Thyroid gland (tissue), 4 donors: Measurements from ENCODE around the gene TJP1. TPM values are rescaled to one million over a fixed set of nuclear protein-coding genes. Genes with fewer than 3 reads are reported as not detected.

Experiments
- DNase-seq, 2 donors: peaks; one replicate each; pipeline ENCODE4 v3.0.0-alpha.2; 2019
- H3K27ac ChIP-seq, 3 donors: fragments of 200-600 bp; sonication (generic); 1 replicate in 2 of 3; 2 replicates in 1 of 3; pipeline ENCODE4 v1.5.1; 2016 to 2019; ENCODE audit warnings: mild to moderate bottlenecking in 1 of 3, moderate library complexity in 1 of 3
- H3K27me3 ChIP-seq: fragments of 200-600 bp; sonication (generic); one replicate; pipeline ENCODE4 v1.5.1; 2019
- H3K36me3 ChIP-seq, 2 donors: fragments of 200-600 bp; sonication (generic); one replicate each; pipeline ENCODE4 v1.5.1; 2016 to 2019
- H3K4me1 ChIP-seq, 2 donors: fragments of 200-600 bp; sonication (generic); one replicate each; pipeline ENCODE4 v1.5.1; 2017 to 2019
- H3K4me3 ChIP-seq, 3 donors: fragments of 200-600 bp; sonication (generic); replicated peaks in 1 of 3; 1 replicate in 2 of 3; 2 replicates in 1 of 3; pipeline ENCODE4 v1.5.1; 2016; ENCODE audit warnings: mild to moderate bottlenecking in 1 of 3
- H3K9me3 ChIP-seq: fragments of 200-600 bp; sonication (generic); one replicate; pipeline ENCODE4 v1.5.1; 2017
- CTCF ChIP-seq, 6 experiments: fragments of 200-600 bp in 3 of 6; fragments of 450-650 bp in 3 of 6; sonication (generic) in 3 of 6; IDR thresholded peaks; one replicate each; pipeline ENCODE4 v1.5.1; 2016 to 2019; ENCODE audit warnings: antibody characterized with exemption in 6 of 6, mild to moderate bottlenecking in 2 of 6, inconsistent platforms in 1 of 6, moderate library complexity in 1 of 6
- POLR2A ChIP-seq, 2 donors: fragments of 450-650 bp; IDR thresholded peaks; one replicate each; pipeline ENCODE4 v1.6.1; 2017; ENCODE audit warnings: antibody characterized with exemption in 2 of 2, mild to moderate bottlenecking in 2 of 2, moderate library complexity in 1 of 2
- WGBS, 2 donors: methylation state at CpG; one replicate each; pipeline ENCODE4 v1.1.5; 2017; 5-methylcytosine and 5-hydroxymethylcytosine counted together
- intact Hi-C: fragments of 100-400 bp; cut with DNase I; formaldehyde crosslinking; loops from one replicate; pipeline ENCODE4 v1.15.1; 2023
- total RNA-seq, 4 donors: library from RNA; depleted of rRNA; stranded (reverse); fragments of >200 nt; gene quantifications; one replicate each; pipeline ENCODE4 v1.2.3, GENCODE V29; 2016

The TJP1 gene
- total RNA-seq, 4 donors from 2014 or later = 107 to 166 (median 126) TPM

- 81% methylated on average over 3 of the region's 3 CpGs for WGBS, 2 donors
- Histone ChIP-seq H3K9me3 (no peaks in the 10 kb centered on the region), H3K4me3 (no peak overlapping the region), H3K27ac (no peak overlapping the region), H3K4me1 (no peaks in the 10 kb centered on the region), H3K36me3 (no peaks in the 10 kb centered on the region), H3K27me3 (no peaks in the 10 kb centered on the region)
- DNase-seq = no peak
- intact Hi-C loops = no loop called here
- TF ChIP-seq POLR2A (IDR thresholded peaks at IDR 0.05) = no peak
- peak in 3 of 6 experiments; percentile 25 to 59 (median 44) for TF ChIP-seq CTCF (IDR thresholded peaks at IDR 0.05)
Observed at GRCh38 chr15:29747837-29748417, 74.3 kb downstream of the TJP1 start.

DNA sequence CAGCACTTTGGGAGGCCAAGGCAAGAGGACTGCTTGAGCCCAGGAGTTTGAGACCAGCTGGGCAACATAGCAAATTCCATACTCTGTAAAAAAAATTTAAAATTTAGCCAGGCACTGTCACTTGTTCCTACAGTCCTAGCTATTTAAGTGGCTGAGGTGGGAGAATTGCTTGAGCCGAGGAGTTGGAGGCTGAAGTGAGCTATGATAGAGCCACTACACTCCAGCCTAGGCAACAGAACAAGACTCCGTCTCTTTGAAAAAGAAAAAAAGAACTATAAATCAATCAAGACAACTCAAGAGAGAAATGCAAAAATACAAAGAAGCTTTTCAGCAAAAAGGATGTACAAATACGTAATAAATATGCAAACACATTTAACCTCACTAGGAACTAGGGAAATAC lies 78.8 kb downstream of the TJP1 start:
- intact Hi-C loops = no loop called here
- WGBS, 2 donors = 93 to 95% methylated on average over 3 of the region's 3 CpGs
- Histone ChIP-seq H3K4me1 (peaks cover 0 to 6% of the 10 kb centered on the region in 2 donors), H3K9me3 (no peaks in the 10 kb centered on the region), H3K27me3 (no peaks in the 10 kb centered on the region), H3K36me3 (peaks cover 0 to 5% of the 10 kb centered on the region in 2 donors), H3K4me3 (no peak overlapping the region), H3K27ac (no peak overlapping the region)
- TF ChIP-seq CTCF (IDR thresholded peaks at IDR 0.05) (no peak), POLR2A (IDR thresholded peaks at IDR 0.05) (no peak)
- DNase-seq = no peak

- WGBS, 2 donors = 97 to 100% methylated on average over 1 of the region's 1 CpG
- intact Hi-C loops = no loop called here
- Histone ChIP-seq H3K4me1 (peaks cover 0 to 25% of the 10 kb centered on the region in 2 donors), H3K4me3 (no peak overlapping the region), H3K36me3 (peaks cover 4 to 5% of the 10 kb centered on the region in 2 donors), H3K27ac (no peak overlapping the region), H3K27me3 (no peaks in the 10 kb centered on the region), H3K9me3 (no peaks in the 10 kb centered on the region)
- TF ChIP-seq CTCF (IDR thresholded peaks at IDR 0.05) (peak in 4 of 6 experiments; percentile 5 to 36 (median 30)), POLR2A (IDR thresholded peaks at IDR 0.05) (no peak)
- peak in 1 of 2 donors; percentile 13 for DNase-seq
Observed at GRCh38 chr15:29740692-29741311, 81.5 kb downstream of the TJP1 start.

DNA sequence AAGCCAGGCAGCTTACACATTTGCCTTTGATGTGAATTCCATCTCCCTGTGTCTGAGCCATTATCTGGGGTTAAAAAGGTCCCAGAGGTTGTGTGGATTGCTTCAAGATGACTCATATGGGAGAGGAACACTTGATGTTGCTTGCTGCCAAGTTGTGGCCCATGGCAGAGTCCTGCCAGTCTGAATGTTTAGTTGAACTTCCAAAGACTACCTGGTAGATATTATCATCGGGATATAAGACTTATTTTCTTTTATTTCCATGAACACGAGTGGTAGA lies 85.6 kb downstream of the TJP1 start:
- no peaks in the 10 kb centered on the region for H3K27me3 ChIP-seq
- no peak overlapping the region for H3K4me3 ChIP-seq
- H3K27ac ChIP-seq = no peak overlapping the region
- 91% methylated on average over 2 of the region's 2 CpGs for WGBS, 2 donors
- intact Hi-C loops = loop anchor here (10.0 kb wide), 1 partner anchor 62 kb away; no protein-coding TSS in a partner anchor
- H3K9me3 ChIP-seq = no peaks in the 10 kb centered on the region
- peaks cover 4 to 7% of the 10 kb centered on the region in 2 donors for H3K36me3 ChIP-seq
- DNase-seq = peak in 1 of 2 donors; percentile 36
- no peak for TF ChIP-seq CTCF (IDR thresholded peaks at IDR 0.05)
- TF ChIP-seq POLR2A (IDR thresholded peaks at IDR 0.05) = no peak
- peaks cover 5 to 27% of the 10 kb centered on the region in 2 donors for H3K4me1 ChIP-seq

GRCh38 chr15:29736012-29736743 lies 86.1 kb downstream of the TJP1 start:
- Histone ChIP-seq H3K27me3 (no peaks in the 10 kb centered on the region), H3K36me3 (peaks cover 4 to 7% of the 10 kb centered on the region in 2 donors), H3K4me1 (peaks cover 5 to 27% of the 10 kb centered on the region in 2 donors), H3K4me3 (no peak overlapping the region), H3K9me3 (no peaks in the 10 kb centered on the region), H3K27ac (peak overlapping the region in 1 of 3 donors; percentile 26)
- intact Hi-C loops = loop anchor here (10.0 kb wide), 1 partner anchor 61 kb away; no protein-coding TSS in a partner anchor
- 81 to 86% methylated on average over 3 of the region's 3 CpGs for WGBS, 2 donors
- DNase-seq = no peak
- TF ChIP-seq CTCF (IDR thresholded peaks at IDR 0.05) = no peak
- no peak for TF ChIP-seq POLR2A (IDR thresholded peaks at IDR 0.05)
